Measurements from ENCODE around the gene PRKAG2. TPM values are rescaled to one million over a fixed set of nuclear protein-coding genes. Genes with fewer than 3 reads are reported as not detected.
A peak's percentile ranks its signal among the peaks of the same experiment; 100 is the strongest.

Gene PRKAG2
- total RNA-seq, 1 donor from 2014 or later: 35.4 TPM

DNA sequence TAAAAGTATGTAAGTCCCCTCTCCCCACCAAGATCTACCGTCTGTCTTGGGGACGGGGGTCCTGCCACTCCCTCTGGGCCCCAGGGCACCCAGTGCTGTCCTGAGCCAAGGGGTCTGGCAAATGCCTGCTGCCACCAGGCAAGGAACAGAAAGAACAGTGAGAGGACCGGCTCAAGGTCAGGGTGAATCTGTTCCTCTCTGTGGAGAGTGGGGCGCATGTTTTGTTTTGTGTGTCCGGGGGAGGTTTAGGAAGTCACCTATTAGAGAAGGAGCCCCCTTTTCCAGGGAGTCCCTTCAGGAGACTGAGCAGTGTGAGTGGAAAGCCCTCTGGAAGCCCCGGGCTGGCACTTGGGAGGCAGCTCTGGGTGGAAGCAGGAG lies 198.7 kb downstream of the PRKAG2 start:
- no peaks in the 10 kb centered on the region for H3K36me3 ChIP-seq
- TF ChIP-seq, protein P1, sequence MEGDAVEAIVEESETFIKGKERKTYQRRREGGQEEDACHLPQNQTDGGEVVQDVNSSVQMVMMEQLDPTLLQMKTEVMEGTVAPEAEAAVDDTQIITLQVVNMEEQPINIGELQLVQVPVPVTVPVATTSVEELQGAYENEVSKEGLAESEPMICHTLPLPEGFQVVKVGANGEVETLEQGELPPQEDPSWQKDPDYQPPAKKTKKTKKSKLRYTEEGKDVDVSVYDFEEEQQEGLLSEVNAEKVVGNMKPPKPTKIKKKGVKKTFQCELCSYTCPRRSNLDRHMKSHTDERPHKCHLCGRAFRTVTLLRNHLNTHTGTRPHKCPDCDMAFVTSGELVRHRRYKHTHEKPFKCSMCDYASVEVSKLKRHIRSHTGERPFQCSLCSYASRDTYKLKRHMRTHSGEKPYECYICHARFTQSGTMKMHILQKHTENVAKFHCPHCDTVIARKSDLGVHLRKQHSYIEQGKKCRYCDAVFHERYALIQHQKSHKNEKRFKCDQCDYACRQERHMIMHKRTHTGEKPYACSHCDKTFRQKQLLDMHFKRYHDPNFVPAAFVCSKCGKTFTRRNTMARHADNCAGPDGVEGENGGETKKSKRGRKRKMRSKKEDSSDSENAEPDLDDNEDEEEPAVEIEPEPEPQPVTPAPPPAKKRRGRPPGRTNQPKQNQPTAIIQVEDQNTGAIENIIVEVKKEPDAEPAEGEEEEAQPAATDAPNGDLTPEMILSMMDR (IDR thresholded peaks at IDR 0.05): no peak
- ATAC-seq: no peak
- peaks cover 21% of the 10 kb centered on the region for H3K4me1 ChIP-seq
- DNase-seq: no peak
- no peak overlapping the region for H3K4me3 ChIP-seq
- intact Hi-C loops (cut with DNase I): no loop called here
- no peaks in the 10 kb centered on the region for H3K9me3 ChIP-seq
- H3K27ac ChIP-seq: no peak overlapping the region
- H3K27me3 ChIP-seq (ENCODE audit: low read depth): no peaks in the 10 kb centered on the region

DNA sequence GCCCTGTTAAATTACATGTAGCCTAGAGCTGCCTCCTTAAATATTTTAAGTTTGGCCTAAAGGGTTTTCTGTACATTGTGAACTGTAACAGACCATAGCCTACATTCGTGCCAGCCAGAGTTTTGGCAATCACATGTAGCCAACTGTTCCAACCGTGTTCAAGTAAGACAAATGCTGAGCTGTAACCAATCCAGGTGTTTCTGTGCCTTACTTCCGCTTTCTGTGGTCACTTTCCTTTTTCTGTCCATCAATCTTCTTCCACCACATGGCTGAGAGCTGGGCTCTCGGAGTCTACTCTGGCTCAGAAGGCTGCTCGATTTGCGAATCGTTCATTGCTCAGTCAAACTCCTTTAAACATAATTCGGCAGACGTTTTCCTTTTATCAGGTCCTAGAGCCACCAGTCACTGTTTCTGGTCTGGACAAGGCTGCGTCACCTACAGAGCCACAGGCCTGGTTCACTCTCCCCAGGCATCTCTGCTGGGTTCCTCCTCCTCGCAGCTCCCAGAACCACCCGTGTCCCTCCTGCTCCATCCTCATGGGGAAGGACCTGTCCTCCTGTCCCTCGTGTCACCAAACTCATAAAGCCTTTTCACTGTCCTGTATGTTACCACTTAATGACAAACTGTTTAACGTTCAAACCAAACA lies 199.2 kb downstream of the PRKAG2 start:
- ATAC-seq (no peak), DNase-seq (no peak)
- Histone ChIP-seq H3K4me1 (peaks cover 21% of the 10 kb centered on the region), H3K4me3 (no peak overlapping the region), H3K27me3 (ENCODE audit: low read depth) (no peaks in the 10 kb centered on the region), H3K36me3 (no peaks in the 10 kb centered on the region), H3K9me3 (no peaks in the 10 kb centered on the region), H3K27ac (peak overlapping the region; percentile 9)
- TF ChIP-seq, protein P1 (IDR thresholded peaks at IDR 0.05): no peak
- intact Hi-C loops (cut with DNase I): no loop called here

DNA sequence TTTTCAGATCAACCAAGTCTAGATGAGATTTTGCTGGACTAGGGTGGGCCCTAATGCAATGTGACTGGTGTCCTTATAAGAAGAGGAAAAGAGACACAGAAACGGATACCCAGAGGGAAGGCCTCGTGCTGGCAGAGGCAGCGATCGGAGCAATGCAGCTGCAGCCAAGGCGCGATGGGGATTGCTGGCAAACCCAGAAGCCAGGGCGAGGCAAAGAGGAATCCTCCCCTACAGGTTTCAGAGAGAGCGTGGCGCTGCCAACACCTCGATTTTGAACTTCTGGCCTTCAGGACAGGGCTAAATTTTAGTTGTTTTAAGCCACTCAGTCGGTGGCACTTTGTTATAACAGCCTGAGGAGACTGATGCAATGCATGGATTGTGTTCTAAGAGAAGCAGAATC lies 200.2 kb downstream of the PRKAG2 start:
- no peaks in the 10 kb centered on the region for H3K36me3 ChIP-seq
- peaks cover 21% of the 10 kb centered on the region for H3K4me1 ChIP-seq
- H3K9me3 ChIP-seq: no peaks in the 10 kb centered on the region
- ATAC-seq: peak; percentile 57 to 64
- DNase-seq: no peak
- H3K27ac ChIP-seq: peak overlapping the region; percentile 9
- no peaks in the 10 kb centered on the region for H3K27me3 ChIP-seq (ENCODE audit: low read depth)
- H3K4me3 ChIP-seq: no peak overlapping the region
- TF ChIP-seq, protein P1 (IDR thresholded peaks at IDR 0.05): no peak
- intact Hi-C loops (cut with DNase I): no loop called here

DNA sequence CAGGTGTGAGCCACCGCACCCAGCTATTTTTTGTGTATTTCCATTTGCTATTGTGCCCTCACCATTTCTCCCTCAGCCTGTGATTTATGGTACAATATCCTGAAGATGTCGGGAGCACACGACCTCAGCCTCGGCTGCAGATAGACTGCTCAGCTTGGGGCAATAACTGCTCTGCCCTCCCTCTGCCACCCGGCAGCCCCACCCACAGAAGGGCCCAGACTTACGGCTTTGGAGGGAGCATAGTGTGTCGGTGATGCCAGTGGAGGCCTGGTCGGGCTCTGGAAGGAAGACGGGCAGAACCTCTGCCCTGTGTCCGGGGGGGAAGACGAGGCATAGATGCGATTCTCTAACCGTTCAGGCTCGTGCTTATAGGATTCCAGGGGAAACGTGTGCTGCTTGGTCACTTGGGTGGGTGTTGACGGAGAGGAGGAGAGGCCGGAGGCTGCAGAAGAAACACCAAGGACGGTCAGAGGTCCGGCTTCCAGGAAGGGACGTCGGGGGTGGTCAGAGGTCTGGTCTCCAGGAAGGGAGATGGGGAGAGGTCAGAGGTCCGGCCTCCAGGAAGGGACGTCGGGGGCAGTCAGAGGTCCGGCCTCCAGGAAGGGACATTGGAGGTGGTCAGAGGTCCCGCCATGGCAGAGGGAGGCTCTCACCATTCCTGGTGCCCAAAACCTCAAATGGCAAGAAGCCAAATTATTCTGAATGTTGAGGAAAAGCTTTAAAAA lies 201.6 kb downstream of the PRKAG2 start:
- Histone ChIP-seq H3K36me3 (no peaks in the 10 kb centered on the region), H3K27ac (no peak overlapping the region), H3K4me1 (peaks cover 21% of the 10 kb centered on the region), H3K4me3 (no peak overlapping the region), H3K9me3 (no peaks in the 10 kb centered on the region), H3K27me3 (ENCODE audit: low read depth) (no peaks in the 10 kb centered on the region)
- ATAC-seq (no peak), DNase-seq (no peak)
- intact Hi-C loops (cut with DNase I): no loop called here
- TF ChIP-seq, protein P1 (IDR thresholded peaks at IDR 0.05): no peak

DNA sequence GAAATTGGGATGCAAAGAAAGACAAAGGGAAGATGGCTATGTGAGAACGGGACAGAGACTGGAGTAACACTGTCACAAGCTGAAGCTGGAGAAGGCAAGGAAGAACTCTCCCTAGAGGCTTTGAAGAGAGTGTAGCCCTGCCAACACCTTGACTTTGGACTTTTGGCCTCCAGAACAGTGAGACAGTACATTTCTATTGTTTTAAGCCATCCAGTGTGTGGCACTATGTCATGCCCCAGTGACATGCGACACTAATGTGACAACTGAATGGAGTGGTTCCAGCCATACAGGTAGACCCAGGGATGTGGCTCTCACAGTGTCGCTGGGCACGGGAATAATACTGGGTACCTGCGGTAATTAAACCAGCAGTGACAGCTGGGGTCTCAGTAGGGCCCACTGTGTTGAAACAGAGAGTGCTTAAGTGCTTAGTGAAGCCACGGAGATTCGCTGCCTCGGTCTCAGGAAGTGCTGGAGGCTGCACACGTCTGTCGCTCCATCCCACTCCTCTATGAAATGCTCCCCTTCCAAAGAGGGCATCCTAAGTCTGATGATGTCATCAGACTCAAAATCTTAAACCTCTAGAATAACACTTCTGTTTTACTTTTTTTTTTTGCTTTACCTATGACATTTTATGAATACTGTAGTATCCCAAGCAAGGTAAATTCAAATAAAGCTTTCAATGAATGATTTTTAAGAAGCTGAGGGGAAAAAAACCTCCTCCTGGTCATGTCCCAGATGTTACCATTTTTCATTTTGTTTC lies 202.6 kb downstream of the PRKAG2 start:
- H3K9me3 ChIP-seq: no peaks in the 10 kb centered on the region
- ATAC-seq (no peak), DNase-seq (no peak)
- H3K27me3 ChIP-seq (ENCODE audit: low read depth): no peaks in the 10 kb centered on the region
- no peaks in the 10 kb centered on the region for H3K36me3 ChIP-seq
- no peak overlapping the region for H3K27ac ChIP-seq
- H3K4me3 ChIP-seq: no peak overlapping the region
- intact Hi-C loops (cut with DNase I): no loop called here
- TF ChIP-seq, protein P1 (IDR thresholded peaks at IDR 0.05): no peak
- peaks cover 13% of the 10 kb centered on the region for H3K4me1 ChIP-seq

All from lower lobe of right lung (tissue), 2 donors.